DOHH2 (cell line): ENCODE measurements around the gene PSMD11.

Source experiments
- EZH2phosphoT487 ChIP-seq: fragments of 200-600 bp; sonication (generic); IDR thresholded peaks from 2 replicates; pipeline ENCODE4 v1.6.1; 2017; ENCODE audit warnings: borderline replicate concordance, mild to moderate bottlenecking, antibody characterized with exemption, low read length, moderate library complexity, mixed read lengths
- TF ChIP-seq, protein P1 (sequence below): fragments of 200-600 bp; sonication (generic); IDR thresholded peaks from one replicate; pipeline ENCODE4 v1.5.1; 2014; ENCODE audit warnings: antibody characterized with exemption, mild to moderate bottlenecking, low read depth, low read length; ENCODE audit not compliant: poor library complexity, severe bottlenecking

DNA sequence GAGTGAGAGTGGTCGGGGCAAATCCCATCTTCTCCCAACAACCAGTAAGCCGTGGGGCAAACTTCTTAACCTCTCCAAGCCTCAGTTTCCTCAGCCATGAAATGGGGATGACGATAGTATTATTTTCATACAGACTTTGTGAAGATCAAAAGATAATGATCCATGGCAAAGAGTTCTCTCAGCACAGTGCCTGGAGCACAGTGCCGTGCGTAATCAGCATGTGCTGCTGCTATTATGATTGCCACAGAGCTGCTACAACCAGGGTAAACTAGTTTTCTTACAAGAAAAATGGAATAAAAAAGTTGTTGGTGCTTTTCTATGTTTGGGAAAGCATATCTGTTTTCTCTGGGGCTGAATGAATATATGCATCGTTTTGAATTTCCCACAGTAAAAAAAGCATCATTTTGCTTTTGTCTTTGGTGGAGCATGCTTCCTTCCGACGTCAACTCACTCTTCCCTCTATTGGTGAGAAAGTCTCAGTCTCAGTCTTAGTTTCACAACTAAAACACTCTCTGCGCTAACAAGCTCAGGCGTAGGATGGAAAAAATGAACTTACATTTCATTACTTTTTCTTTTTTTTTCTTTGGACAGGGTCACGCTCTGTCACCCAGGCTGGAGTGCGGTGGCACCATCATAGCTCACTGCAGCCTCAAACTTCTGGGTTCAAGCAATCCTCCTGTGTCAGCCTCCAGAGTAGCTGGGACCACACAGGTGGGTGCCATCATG, 79.7 kb downstream of the PSMD11 start:
- TF ChIP-seq, protein P1, sequence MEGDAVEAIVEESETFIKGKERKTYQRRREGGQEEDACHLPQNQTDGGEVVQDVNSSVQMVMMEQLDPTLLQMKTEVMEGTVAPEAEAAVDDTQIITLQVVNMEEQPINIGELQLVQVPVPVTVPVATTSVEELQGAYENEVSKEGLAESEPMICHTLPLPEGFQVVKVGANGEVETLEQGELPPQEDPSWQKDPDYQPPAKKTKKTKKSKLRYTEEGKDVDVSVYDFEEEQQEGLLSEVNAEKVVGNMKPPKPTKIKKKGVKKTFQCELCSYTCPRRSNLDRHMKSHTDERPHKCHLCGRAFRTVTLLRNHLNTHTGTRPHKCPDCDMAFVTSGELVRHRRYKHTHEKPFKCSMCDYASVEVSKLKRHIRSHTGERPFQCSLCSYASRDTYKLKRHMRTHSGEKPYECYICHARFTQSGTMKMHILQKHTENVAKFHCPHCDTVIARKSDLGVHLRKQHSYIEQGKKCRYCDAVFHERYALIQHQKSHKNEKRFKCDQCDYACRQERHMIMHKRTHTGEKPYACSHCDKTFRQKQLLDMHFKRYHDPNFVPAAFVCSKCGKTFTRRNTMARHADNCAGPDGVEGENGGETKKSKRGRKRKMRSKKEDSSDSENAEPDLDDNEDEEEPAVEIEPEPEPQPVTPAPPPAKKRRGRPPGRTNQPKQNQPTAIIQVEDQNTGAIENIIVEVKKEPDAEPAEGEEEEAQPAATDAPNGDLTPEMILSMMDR = no peak
- no peak for TF ChIP-seq EZH2phosphoT487
